K562 (cell line): ENCODE results near the gene CD248. TPM values are rescaled to one million over a fixed set of nuclear protein-coding genes. Genes with fewer than 3 reads are reported as not detected.
"Not testable (repeated sequence)": the region's sequence is repeated elsewhere in the genome, so short reads cannot be mapped to it uniquely, and the experiment has no call there.

ENCODE experiments used
- ATAC-seq: fragments of 200-7000 bp; cut with Tn5 transposase; 3 replicates; pipeline ENCODE4 v1.9.1; 2020; ENCODE audit warnings: moderate library complexity
- BruUV-seq: library from RNA; stranded (reverse); fragments of 400-500 nt; replicated peaks from 2 replicates; lab custom pipeline; 2021; lab: Mats Ljungman, UMichigan
- CTCF ChIA-PET: fragments of 300-600 bp; formaldehyde crosslinking; extraction: SDS; loops from one replicate; lab custom pipeline; 2021; ENCODE audit warnings: low intra/inter-chr PET ratio; lab: Yijun Ruan, JAX
- POLR2A ChIA-PET: fragments of 300-600, 350-650 bp; sonication (Branson Sonifier 250); formaldehyde crosslinking; extraction: SDS; loops from one replicate; lab custom pipeline; 2021; ENCODE audit warnings: antibody characterized with exemption, inconsistent platforms; lab: Yijun Ruan, JAX
- DNase-seq, 4 experiments: peaks; one replicate each; pipeline versions ENCODE4 v3.0.0 to v3.0.0-alpha.2; 2011 to 2018; ENCODE audit warnings: low spot score in 3 of 4, mixed read lengths in 3 of 4; ENCODE audit errors: extremely low read depth in 1 of 4
- FAIRE-seq: peaks from 2 replicates; lab custom pipeline; 2011; peaks lifted over from hg19 to GRCh38; lab: Jason Lieb, UNC
- H2AFZ ChIP-seq: 2 replicates; pipeline ENCODE4 v1.6.0; 2011; ENCODE audit warnings: low read depth, low read length, control low read depth, inconsistent platforms
- H3K27ac ChIP-seq: fragments of 200-600 bp; 3 replicates; pipeline ENCODE4 v1.8.0; 2011; ENCODE audit warnings: low read depth, mild to moderate bottlenecking, control low read depth, inconsistent platforms, low read length, moderate library complexity, mixed read lengths; ENCODE audit errors: extremely low read depth
- H3K27me3 ChIP-seq, 2 experiments: fragments of 300-600 bp in 1 of 2; 2 replicates in 1 of 2; 3 replicates in 1 of 2; pipeline versions ENCODE4 v1.6.0 to v1.8.0; 2011; ENCODE audit warnings: inconsistent platforms in 2 of 2, low read length in 2 of 2, mild to moderate bottlenecking in 1 of 2, mixed read lengths in 1 of 2, moderate library complexity in 1 of 2; ENCODE audit not compliant: control insufficient read depth in 2 of 2, insufficient read depth in 2 of 2
- H3K36me3 ChIP-seq: fragments of 300-600 bp; 3 replicates; pipeline ENCODE4 v1.8.0; 2011; ENCODE audit warnings: mild to moderate bottlenecking, low read length, inconsistent platforms; ENCODE audit not compliant: control insufficient read depth, insufficient read depth
- H3K4me1 ChIP-seq, 2 experiments: fragments of 200-600 bp in 1 of 2; replicated peaks in 1 of 2; 2 replicates in 1 of 2; 3 replicates in 1 of 2; pipeline versions ENCODE4 v1.5.1 to v1.8.0; 2011; ENCODE audit warnings: inconsistent platforms in 2 of 2, low read length in 2 of 2, mild to moderate bottlenecking in 1 of 2, mixed read lengths in 1 of 2, moderate library complexity in 1 of 2; ENCODE audit not compliant: control insufficient read depth in 2 of 2, insufficient read depth in 2 of 2
- H3K4me2 ChIP-seq: 2 replicates; pipeline ENCODE4 v1.6.1; 2011; ENCODE audit warnings: low read length, control low read depth, inconsistent platforms, mixed read lengths; ENCODE audit not compliant: insufficient read depth
- H3K4me3 ChIP-seq: fragments of 200-600 bp; sonication (generic), shearing (Covaris generic); 2 replicates; pipeline ENCODE4 v1.5.1; 2016; ENCODE audit warnings: control low read depth, inconsistent platforms
- H3K79me2 ChIP-seq: fragments of 200-600 bp; 3 replicates; pipeline ENCODE4 v1.8.0; 2011; ENCODE audit warnings: low read length, inconsistent platforms; ENCODE audit not compliant: control insufficient read depth, insufficient read depth
- H3K9ac ChIP-seq, 2 experiments: 2 replicates each; pipeline versions ENCODE4 v1.6.0 to v1.6.1; 2011; ENCODE audit warnings: low read depth in 2 of 2, low read length in 2 of 2, control low read depth in 1 of 2, inconsistent platforms in 1 of 2, mild to moderate bottlenecking in 1 of 2, mixed read lengths in 1 of 2; ENCODE audit not compliant: insufficient read depth in 1 of 2
- H3K9me1 ChIP-seq: one replicate; pipeline ENCODE4 v1.6.0; 2011; ENCODE audit warnings: inconsistent platforms, mild to moderate bottlenecking, low read length, moderate library complexity; ENCODE audit not compliant: control insufficient read depth, insufficient read depth
- H3K9me3 ChIP-seq: replicated peaks from 2 replicates; pipeline ENCODE4 v1.5.1; 2011; ENCODE audit warnings: low read depth, low read length, inconsistent platforms; ENCODE audit not compliant: control insufficient read depth, insufficient read depth
- H4K20me1 ChIP-seq: replicated peaks from 2 replicates; pipeline ENCODE4 v1.6.1; 2011; ENCODE audit warnings: low read length, inconsistent platforms, mixed read lengths; ENCODE audit not compliant: control insufficient read depth, insufficient read depth
- ADNP ChIP-seq: fragments of 200-800 bp; sonication (Bioruptor generic); IDR thresholded peaks from 2 replicates; pipeline ENCODE4 v1.6.1; 2016; ENCODE audit warnings: missing genetic modification characterization, missing compliant biosample characterization
- ARID4B ChIP-seq: sonication (generic); formaldehyde crosslinking; IDR thresholded peaks from 2 replicates; pipeline ENCODE4 v1.8.0; 2022; ENCODE audit warnings: mild to moderate bottlenecking, missing genetic modification reagents
- BCOR ChIP-seq: fragments of 450-650 bp; IDR thresholded peaks from 2 replicates; pipeline ENCODE4 v1.6.1; 2016
- KDM1A ChIP-seq, 2 experiments: fragments of 450-650 bp; IDR thresholded peaks; 2 replicates each; pipeline ENCODE4 v1.6.1; 2016; ENCODE audit warnings: mild to moderate bottlenecking in 2 of 2
- MXD1 ChIP-seq: fragments of 250-450 bp; sonication (Bioruptor Pico); IDR thresholded peaks from 2 replicates; pipeline ENCODE4 v1.8.0; 2021; ENCODE audit warnings: borderline replicate concordance, mild to moderate bottlenecking, moderate library complexity; ENCODE audit not compliant: poor library complexity, severe bottlenecking
- NCOA1 ChIP-seq: fragments of 450-650 bp; IDR thresholded peaks from 2 replicates; pipeline ENCODE4 v1.6.1; 2016; ENCODE audit warnings: low read depth
- NFATC3 ChIP-seq: fragments of 450-650 bp; IDR thresholded peaks from 2 replicates; pipeline ENCODE4 v1.6.1; 2017; ENCODE audit warnings: mild to moderate bottlenecking
- WGBS: fragments of 100-300 bp; shearing (Covaris generic); methylation state at CpG from one replicate; pipeline ENCODE4 v1.1.6; 2016; ENCODE audit warnings: low coverage, mixed read lengths; ENCODE audit not compliant: insufficient coverage; ENCODE audit errors: missing lambda C conversion rate; 5-methylcytosine and 5-hydroxymethylcytosine counted together
- in situ Hi-C: fragments of 300-500 bp; cut with MboI; formaldehyde crosslinking; loops from 4 replicates; pipeline ENCODE4 v1.15.0; 2018; ENCODE audit warnings: inconsistent platforms, mixed read lengths
- intact Hi-C: fragments of 100-400 bp; cut with micrococcal nuclease; formaldehyde crosslinking; loops from 2 replicates; pipeline ENCODE4 v1.14.2; 2022
- polyA plus RNA-seq, 8 experiments: library from polyadenylated mRNA; depleted of rRNA in 4 of 8; stranded (reverse) in 5 of 8; unstranded in 3 of 8; fragments of >200 nt; fragmentation: Nextera tagmentation in 2 of 8; fragmentation: Illumina TruSeq in 1 of 8; extraction: Ambion mirVana in 2 of 8; extraction: Trizol in 1 of 8; gene quantifications; 2 replicates each; pipeline versions ENCODE4 v1.2.1 to v1.2.3, GENCODE V29; 2011 to 2014; ENCODE audit warnings: inconsistent platforms in 1 of 8, missing spikeins in 1 of 8
- total RNA-seq, 7 experiments: library from RNA; depleted of rRNA in 6 of 7; stranded (reverse); fragments of >200 nt in 6 of 7; fragmentation: Illumina TruSeq in 2 of 7; extraction: Trizol in 2 of 7; gene quantifications; 2 replicates each; pipeline versions ENCODE4 v1.2.1 to v1.2.3, GENCODE V29; 2011 to 2021; ENCODE audit warnings: low replicate concordance in 1 of 7

The CD248 gene
- total and polyA plus RNA-seq, 9 of the 15 experiments (the other 6 are each of a cell fraction or from before 2014, with no cell fraction given): 0.09 TPM; not detected in 8

- TF ChIP-seq ARID4B (no peak), MXD1 (CRISPR knock-in tag) (no peak), ADNP (no peak), BCOR (no peak), NCOA1 (no peak), NFATC3 (no peak)
Measured at GRCh38 chr11:66321606-66322005, 4.8 kb upstream of the CD248 start (continued).

- DNase-seq, FAIRE-seq, H3K27ac ChIP-seq, intact Hi-C loops, in situ Hi-C loops, H3K36me3 ChIP-seq, H4K20me1 ChIP-seq, H3K27me3 ChIP-seq, BruUV-seq, ATAC-seq, H3K4me3 ChIP-seq, H3K9me3 ChIP-seq, H3K79me2 ChIP-seq, POLR2A ChIA-PET, CTCF ChIA-PET, H3K4me2 ChIP-seq, H3K9me1 ChIP-seq, H3K9ac ChIP-seq, H2AFZ ChIP-seq: not testable (repeated sequence)
- 20% methylated on average over 4 of the region's 6 CpGs for WGBS
- H3K4me1 ChIP-seq: peaks cover 0 to 46% of the 10 kb centered on the region in 2 experiments; a peak in 2 of 5 replicates
- TF ChIP-seq KDM1A (IDR thresholded peaks at IDR 0.05) (peak in 1 of 2 experiments; percentile 13; a peak in 1 of 4 replicates), BCOR (peak; percentile 53; the same call in 1 of the 2 replicates)
Measured at GRCh38 chr11:66320748-66321147, 3.9 kb upstream of the CD248 start.
